ENCODE data around the gene CNN2. TPM values are rescaled to one million over a fixed set of nuclear protein-coding genes. Genes with fewer than 3 reads are reported as not detected.

CNN2 gene
- polyA plus RNA-seq, 3 donors: 151 to 175 (median 158) TPM

DNA sequence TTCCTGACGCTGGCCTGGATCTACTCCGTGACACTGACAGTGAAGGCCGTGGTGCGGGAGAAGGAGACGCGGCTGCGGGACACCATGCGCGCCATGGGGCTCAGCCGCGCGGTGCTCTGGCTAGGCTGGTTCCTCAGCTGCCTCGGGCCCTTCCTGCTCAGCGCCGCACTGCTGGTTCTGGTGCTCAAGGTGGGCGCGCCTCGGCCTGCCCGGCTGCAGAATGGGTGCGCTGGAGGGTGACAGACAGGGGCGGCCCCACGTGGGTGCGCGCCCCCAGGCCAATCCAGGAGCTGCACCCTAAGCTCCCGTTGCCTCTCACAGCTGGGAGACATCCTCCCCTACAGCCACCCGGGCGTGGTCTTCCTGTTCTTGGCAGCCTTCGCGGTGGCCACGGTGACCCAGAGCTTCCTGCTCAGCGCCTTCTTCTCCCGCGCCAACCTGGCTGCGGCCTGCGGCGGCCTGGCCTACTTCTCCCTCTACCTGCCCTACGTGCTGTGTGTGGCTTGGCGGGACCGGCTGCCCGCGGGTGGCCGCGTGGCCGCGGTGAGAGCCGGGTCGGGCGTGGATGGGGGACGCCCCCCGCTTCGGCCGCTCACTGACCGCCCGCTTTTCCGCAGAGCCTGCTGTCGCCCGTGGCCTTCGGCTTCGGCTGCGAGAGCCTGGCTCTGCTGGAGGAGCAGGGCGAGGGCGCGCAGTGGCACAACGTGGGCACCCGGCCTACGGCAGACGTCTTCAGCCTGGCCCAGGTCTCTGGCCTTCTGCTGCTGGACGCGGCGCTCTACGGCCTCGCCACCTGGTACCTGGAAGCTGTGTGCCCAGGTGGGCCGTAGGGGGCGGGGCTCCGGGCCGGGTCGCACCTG is 20.7 kb downstream of the CNN2 start:
- no peak for DNase-seq (ENCODE audit: low read depth in 3 of 3, low spot score in 2 of 3)

GRCh38 chr19:1047696-1048147 is 21.3 kb downstream of the CNN2 start:
- no peak for DNase-seq (ENCODE audit: low read depth in 3 of 3, low spot score in 2 of 3)

DNA sequence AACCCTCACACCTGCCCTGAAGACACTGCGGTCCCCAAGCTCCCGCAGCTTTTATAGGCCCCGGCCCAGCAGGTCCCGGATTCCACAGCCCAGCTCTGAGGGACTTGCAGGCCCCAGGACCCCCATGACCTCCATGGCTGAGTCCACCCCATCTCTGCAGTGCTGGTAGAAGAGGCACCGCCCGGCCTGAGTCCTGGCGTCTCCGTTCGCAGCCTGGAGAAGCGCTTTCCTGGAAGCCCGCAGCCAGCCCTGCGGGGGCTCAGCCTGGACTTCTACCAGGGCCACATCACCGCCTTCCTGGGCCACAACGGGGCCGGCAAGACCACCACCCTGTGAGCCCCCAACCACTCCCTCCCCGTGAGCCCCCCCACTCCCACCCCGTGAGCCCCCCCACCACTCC is 22.7 kb downstream of the CNN2 start:
- DNase-seq (ENCODE audit: low read depth in 3 of 3, low spot score in 2 of 3): no peak

GRCh38 chr19:1049800-1050199 is 23.4 kb downstream of the CNN2 start:
- DNase-seq (ENCODE audit: low read depth in 3 of 3, low spot score in 2 of 3): no peak

- no peak for DNase-seq (ENCODE audit: low read depth in 3 of 3, low spot score in 2 of 3)
These were observed 24.8 kb downstream of the CNN2 start for GRCh38 chr19:1050989-1051788.

- no peak for DNase-seq (ENCODE audit: low read depth in 3 of 3, low spot score in 2 of 3)
These were observed 25.4 kb downstream of the CNN2 start for GRCh38 chr19:1051791-1052190.

- DNase-seq (ENCODE audit: low read depth in 3 of 3, low spot score in 2 of 3): no peak
These were observed 26.1 kb downstream of the CNN2 start for GRCh38 chr19:1052349-1052975.

GRCh38 chr19:1053176-1054101 is 27.0 kb downstream of the CNN2 start:
- no peak for DNase-seq (ENCODE audit: low read depth in 3 of 3, low spot score in 2 of 3)

DNA sequence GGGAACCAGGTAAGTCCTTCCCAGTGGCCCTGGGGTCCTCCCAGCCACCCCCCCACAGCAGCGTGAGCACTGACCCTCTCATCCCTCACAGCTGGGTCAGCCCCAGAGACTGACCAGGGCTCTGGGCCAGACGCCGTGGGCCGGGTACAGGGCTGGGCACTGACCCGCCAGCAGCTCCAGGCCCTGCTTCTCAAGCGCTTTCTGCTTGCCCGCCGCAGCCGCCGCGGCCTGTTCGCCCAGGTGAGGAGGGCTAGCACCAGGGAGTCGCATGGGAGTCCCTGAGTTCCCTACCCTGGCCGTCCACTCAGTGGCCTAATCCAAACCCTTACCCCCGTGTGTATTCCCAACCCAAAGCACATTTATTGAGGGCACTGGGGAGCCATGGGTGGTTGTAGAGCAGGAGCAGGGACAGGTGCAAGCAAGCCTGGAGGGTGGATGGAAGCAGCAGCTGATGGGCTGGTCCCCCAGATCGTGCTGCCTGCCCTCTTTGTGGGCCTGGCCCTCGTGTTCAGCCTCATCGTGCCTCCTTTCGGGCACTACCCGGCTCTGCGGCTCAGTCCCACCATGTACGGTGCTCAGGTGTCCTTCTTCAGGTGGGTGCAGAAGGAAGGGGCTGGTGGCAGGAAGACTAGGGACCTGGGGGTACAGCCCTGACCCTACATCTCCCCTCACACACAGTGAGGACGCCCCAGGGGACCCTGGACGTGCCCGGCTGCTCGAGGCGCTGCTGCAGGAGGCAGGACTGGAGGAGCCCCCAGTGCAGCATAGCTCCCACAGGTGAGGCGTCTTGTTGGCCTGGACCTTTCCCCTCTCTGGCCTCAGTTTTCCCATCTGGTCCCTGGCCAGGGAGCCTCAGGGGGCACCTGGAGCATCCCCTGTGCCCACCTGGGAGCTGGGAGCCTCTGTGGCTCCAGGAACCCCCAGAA is 28.0 kb downstream of the CNN2 start:
- no peak for DNase-seq (ENCODE audit: low read depth in 3 of 3, low spot score in 2 of 3)

DNA sequence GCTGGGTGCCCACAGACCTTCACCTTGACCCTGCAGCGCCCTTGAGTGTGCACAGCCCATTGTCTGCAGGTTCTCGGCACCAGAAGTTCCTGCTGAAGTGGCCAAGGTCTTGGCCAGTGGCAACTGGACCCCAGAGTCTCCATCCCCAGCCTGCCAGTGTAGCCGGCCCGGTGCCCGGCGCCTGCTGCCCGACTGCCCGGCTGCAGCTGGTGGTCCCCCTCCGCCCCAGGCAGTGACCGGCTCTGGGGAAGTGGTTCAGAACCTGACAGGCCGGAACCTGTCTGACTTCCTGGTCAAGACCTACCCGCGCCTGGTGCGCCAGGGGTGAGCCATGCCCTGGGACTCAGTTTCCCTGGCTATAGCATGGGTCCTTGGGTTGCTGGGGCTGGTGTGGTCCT is 28.6 kb downstream of the CNN2 start:
- no peak for DNase-seq (ENCODE audit: low read depth in 3 of 3, low spot score in 2 of 3)

DNA sequence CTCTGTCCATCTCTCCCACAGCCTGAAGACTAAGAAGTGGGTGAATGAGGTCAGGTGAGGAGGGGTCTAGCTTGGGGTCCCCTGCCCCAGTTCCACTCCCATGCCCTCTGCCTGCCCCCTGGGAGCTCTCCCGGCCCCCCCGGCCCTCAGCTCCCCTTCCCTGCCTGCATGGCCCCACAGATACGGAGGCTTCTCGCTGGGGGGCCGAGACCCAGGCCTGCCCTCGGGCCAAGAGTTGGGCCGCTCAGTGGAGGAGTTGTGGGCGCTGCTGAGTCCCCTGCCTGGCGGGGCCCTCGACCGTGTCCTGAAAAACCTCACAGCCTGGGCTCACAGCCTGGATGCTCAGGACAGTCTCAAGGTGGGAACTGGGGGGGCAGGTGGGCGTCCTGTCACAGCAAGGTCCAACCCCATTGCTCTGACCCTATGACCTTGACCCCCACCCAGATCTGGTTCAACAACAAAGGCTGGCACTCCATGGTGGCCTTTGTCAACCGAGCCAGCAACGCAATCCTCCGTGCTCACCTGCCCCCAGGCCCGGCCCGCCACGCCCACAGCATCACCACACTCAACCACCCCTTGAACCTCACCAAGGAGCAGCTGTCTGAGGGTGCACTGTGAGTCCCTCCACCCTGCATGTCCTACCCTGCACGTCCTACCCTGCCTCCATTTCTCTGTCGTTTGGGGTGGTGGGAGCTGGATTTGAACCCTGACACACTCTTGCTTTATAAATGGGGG is 29.6 kb downstream of the CNN2 start:
- no peak for DNase-seq (ENCODE audit: low read depth in 3 of 3, low spot score in 2 of 3)

DNA sequence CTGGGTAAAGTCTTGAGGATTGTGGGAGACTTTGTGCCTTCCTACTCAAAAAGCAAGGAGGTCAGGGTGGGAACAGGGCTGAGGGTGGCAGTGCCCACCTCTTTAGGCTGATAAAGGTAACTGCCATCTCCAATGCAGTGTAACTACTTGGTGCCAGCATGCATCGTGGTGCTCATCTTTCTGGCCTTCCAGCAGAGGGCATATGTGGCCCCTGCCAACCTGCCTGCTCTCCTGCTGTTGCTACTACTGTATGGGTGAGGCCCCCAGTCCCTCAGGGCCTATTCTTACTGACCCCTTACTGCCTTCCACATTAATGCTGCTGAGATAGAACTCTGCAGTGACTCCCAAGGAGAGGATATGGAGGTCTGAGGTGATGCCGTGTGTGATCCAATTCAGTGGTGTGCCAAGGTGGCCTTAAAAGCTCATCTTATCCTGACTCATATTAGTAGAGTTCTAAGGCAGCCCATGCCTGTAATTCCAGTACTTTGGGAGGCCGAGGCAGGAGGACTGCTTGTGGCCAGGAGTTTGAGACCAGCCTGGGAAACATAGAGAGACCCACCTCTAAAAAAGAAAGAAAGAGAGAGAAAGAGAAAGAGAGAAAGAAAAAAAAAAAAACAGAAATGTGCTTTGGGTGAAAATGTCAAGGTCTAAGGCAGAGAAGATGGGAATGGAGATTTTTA is 30.9 kb downstream of the CNN2 start:
- no peak for DNase-seq (ENCODE audit: low read depth in 3 of 3, low spot score in 2 of 3)

GRCh38 chr19:1058112-1058511 is 31.7 kb downstream of the CNN2 start:
- DNase-seq (ENCODE audit: low read depth in 3 of 3, low spot score in 2 of 3): no peak

- no peak for DNase-seq (ENCODE audit: low read depth in 3 of 3, low spot score in 2 of 3)
These were observed 34.3 kb downstream of the CNN2 start for GRCh38 chr19:1060689-1061088.

DNA sequence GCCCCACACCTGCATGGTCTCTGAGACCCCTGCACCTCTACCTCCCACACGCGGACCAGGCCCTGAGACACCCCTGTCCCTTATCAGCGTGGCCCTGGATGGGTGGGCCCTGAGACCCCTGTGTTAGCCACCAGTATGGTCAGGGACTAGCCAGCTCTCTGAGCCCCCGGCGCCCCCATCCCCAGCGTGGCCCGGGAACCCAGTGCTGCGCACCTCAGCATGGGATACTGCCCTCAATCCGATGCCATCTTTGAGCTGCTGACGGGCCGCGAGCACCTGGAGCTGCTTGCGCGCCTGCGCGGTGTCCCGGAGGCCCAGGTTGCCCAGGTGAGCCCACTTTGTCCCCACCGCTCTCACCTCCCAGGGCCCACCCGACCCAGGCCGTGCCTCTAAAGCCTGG is 35.6 kb downstream of the CNN2 start:
- DNase-seq (ENCODE audit: low read depth in 3 of 3, low spot score in 2 of 3): no peak

GRCh38 chr19:1062387-1063029 is 36.1 kb downstream of the CNN2 start:
- no peak for DNase-seq (ENCODE audit: low read depth in 3 of 3, low spot score in 2 of 3)
